ENCODE data around the gene BPIFB4. TPM values are rescaled to one million over a fixed set of nuclear protein-coding genes. Genes with fewer than 3 reads are reported as not detected.

Gene BPIFB4
- total RNA-seq, 4 donors from 2014 or later = not detected

GRCh38 chr20:33033381-33033780 lies 46.1 kb upstream of the BPIFB4 start:
- H3K9me3 ChIP-seq = peaks cover 0 to 11% (median 0%) of the 10 kb centered on the region in 4 donors

DNA sequence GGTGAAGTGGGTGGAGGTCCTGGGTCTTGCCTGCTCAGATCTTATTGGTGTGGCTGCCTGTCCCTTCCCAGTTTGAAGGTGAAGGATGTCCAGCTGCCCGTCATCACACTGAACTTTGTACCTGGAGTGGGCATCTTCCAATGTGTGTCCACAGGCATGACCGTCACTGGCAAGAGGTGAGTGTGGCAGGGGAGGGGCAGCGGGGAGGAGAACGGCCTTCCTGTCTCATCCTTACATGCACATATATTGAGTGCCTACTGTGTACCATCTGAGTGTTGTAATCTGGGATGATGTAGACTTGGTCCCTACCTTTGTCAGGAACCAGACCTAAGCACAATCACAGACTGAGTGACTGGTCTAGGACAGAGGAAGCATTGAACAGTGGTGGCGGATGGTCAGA lies 45.3 kb upstream of the BPIFB4 start:
- no peak overlapping the region for H3K27ac ChIP-seq
- TF ChIP-seq POLR2A (IDR thresholded peaks at IDR 0.05) (no peak), EP300 (IDR thresholded peaks at IDR 0.05) (no peak)
- TF ChIP-seq, protein P1, sequence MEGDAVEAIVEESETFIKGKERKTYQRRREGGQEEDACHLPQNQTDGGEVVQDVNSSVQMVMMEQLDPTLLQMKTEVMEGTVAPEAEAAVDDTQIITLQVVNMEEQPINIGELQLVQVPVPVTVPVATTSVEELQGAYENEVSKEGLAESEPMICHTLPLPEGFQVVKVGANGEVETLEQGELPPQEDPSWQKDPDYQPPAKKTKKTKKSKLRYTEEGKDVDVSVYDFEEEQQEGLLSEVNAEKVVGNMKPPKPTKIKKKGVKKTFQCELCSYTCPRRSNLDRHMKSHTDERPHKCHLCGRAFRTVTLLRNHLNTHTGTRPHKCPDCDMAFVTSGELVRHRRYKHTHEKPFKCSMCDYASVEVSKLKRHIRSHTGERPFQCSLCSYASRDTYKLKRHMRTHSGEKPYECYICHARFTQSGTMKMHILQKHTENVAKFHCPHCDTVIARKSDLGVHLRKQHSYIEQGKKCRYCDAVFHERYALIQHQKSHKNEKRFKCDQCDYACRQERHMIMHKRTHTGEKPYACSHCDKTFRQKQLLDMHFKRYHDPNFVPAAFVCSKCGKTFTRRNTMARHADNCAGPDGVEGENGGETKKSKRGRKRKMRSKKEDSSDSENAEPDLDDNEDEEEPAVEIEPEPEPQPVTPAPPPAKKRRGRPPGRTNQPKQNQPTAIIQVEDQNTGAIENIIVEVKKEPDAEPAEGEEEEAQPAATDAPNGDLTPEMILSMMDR (IDR thresholded peaks at IDR 0.05) = no peak
- 69 to 83% methylated on average over 5 of the region's 5 CpGs for WGBS, 2 donors

More at GRCh38 chr20:33033381-33033780, 46.1 kb upstream of the BPIFB4 start:
- H3K4me1 ChIP-seq = no peaks in the 10 kb centered on the region
- TF ChIP-seq, protein P1 (IDR thresholded peaks at IDR 0.05) = no peak
- TF ChIP-seq POLR2A (IDR thresholded peaks at IDR 0.05) (no peak), EP300 (IDR thresholded peaks at IDR 0.05) (no peak)
- no peak for DNase-seq (ENCODE audit: low spot score in 2 of 2)
- no peak overlapping the region for H3K27ac ChIP-seq
- no peaks in the 10 kb centered on the region for H3K36me3 ChIP-seq
- no peaks in the 10 kb centered on the region for H3K27me3 ChIP-seq
- H3K4me3 ChIP-seq = no peak overlapping the region
- WGBS, 2 donors = 59 to 66% methylated on average over 5 of the region's 5 CpGs

DNA sequence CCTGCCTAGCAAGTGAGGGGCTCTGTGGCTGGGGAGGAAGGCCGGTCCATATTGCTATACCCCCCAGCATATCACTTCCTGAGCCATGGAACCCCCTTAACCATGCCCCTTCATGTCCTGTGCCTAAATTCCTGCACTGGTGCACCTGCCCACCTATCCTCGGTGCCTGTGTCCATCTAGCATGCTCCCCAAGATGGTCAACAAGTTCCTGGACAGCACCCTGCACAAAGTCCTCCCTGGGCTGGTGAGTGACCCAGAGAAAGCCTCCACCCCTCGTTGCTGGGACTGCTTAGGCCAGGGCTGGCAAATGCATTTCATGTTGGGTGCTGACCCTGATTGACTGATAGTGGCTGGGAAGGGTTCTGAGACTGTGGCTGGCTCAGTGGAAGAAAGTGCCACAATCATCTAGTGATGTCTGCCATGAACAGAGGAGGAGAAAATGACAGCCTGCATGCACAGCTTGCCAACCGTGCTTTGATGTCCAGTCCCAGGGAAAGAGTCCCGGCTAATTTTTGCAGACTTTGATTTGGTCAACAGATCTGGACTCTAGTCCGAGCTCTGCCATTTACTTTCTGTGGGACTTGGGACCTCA lies 44.4 kb upstream of the BPIFB4 start:
- Histone ChIP-seq H3K4me3 (no peak overlapping the region), H3K27ac (no peak overlapping the region), H3K36me3 (no peaks in the 10 kb centered on the region), H3K27me3 (no peaks in the 10 kb centered on the region), H3K9me3 (peaks cover 0 to 11% (median 0%) of the 10 kb centered on the region in 4 donors), H3K4me1 (no peaks in the 10 kb centered on the region)
- WGBS, 2 donors = 60 to 79% methylated on average over 6 of the region's 6 CpGs
- no peak for DNase-seq (ENCODE audit: low spot score in 2 of 2)
- no peak for TF ChIP-seq EP300 (IDR thresholded peaks at IDR 0.05)

More for the DNA sequence above, 45.3 kb upstream of the BPIFB4 start:
- Histone ChIP-seq H3K36me3 (no peaks in the 10 kb centered on the region), H3K4me1 (no peaks in the 10 kb centered on the region), H3K27me3 (no peaks in the 10 kb centered on the region), H3K4me3 (no peak overlapping the region), H3K9me3 (peaks cover 0 to 11% (median 0%) of the 10 kb centered on the region in 4 donors)
- DNase-seq (ENCODE audit: low spot score in 2 of 2) = no peak

DNA sequence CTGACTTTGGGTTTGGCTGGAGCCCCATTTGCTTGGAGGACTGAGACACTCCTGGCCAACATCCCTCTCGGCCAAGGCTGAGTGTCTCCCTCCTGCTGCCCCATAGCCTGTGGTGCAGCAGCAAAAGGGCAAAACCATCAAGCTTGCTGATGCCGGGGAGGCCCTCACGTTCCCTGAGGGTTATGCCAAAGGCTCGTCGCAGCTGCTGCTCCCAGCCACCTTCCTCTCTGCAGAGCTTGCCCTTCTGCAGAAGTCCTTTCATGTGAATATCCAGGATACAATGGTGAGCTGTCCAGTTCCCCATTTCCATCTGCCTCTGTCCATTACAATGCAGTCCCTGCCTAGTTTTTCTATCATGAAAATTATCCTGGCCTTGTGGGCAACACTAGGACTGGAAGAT lies 42.0 kb upstream of the BPIFB4 start:
- TF ChIP-seq POLR2A (IDR thresholded peaks at IDR 0.05) (no peak), EP300 (IDR thresholded peaks at IDR 0.05) (no peak)
- TF ChIP-seq, protein P1 (IDR thresholded peaks at IDR 0.05) = no peak
- Histone ChIP-seq H3K36me3 (no peaks in the 10 kb centered on the region), H3K4me3 (no peak overlapping the region), H3K27ac (no peak overlapping the region), H3K9me3 (peaks cover 0 to 11% (median 0%) of the 10 kb centered on the region in 4 donors), H3K27me3 (no peaks in the 10 kb centered on the region), H3K4me1 (no peaks in the 10 kb centered on the region)
- no peak for DNase-seq (ENCODE audit: low spot score in 2 of 2)
- WGBS, 2 donors = 63 to 68% methylated on average over 5 of the region's 5 CpGs

- DNase-seq (ENCODE audit: low spot score in 2 of 2) = no peak
- H3K36me3 ChIP-seq = no peaks in the 10 kb centered on the region
- no peaks in the 10 kb centered on the region for H3K27me3 ChIP-seq
- H3K27ac ChIP-seq = no peak overlapping the region
- H3K4me1 ChIP-seq = no peaks in the 10 kb centered on the region
- peaks cover 0 to 3% (median 0%) of the 10 kb centered on the region in 4 donors for H3K9me3 ChIP-seq
- 85 to 88% methylated on average over 4 of the region's 4 CpGs for WGBS, 2 donors
- H3K4me3 ChIP-seq = no peak overlapping the region
- no peak for TF ChIP-seq POLR2A (IDR thresholded peaks at IDR 0.05)
- TF ChIP-seq EP300 (IDR thresholded peaks at IDR 0.05) = no peak
- TF ChIP-seq, protein P1 (IDR thresholded peaks at IDR 0.05) = no peak
These were observed 41.2 kb upstream of the BPIFB4 start for GRCh38 chr20:33038243-33038642.

Measured in tibial nerve (tissue), 4 donors.